Stimulated activated CD4-positive, alpha-beta T cell treated with anti-CD3 and anti-CD28 coated beads, Interleukin-12 subunit alpha, Interleukin-12 subunit beta, amount 100 ng/mL, for 24 hours (primary cell): ENCODE results near the gene SPOUT1.

Experiments used
- DNase-seq, 2 experiments: peaks; one replicate each; pipeline ENCODE4 v3.0.0-alpha.2; 2020; ENCODE audit warnings: low read depth in 2 of 2

SPOUT1 gene

DNA sequence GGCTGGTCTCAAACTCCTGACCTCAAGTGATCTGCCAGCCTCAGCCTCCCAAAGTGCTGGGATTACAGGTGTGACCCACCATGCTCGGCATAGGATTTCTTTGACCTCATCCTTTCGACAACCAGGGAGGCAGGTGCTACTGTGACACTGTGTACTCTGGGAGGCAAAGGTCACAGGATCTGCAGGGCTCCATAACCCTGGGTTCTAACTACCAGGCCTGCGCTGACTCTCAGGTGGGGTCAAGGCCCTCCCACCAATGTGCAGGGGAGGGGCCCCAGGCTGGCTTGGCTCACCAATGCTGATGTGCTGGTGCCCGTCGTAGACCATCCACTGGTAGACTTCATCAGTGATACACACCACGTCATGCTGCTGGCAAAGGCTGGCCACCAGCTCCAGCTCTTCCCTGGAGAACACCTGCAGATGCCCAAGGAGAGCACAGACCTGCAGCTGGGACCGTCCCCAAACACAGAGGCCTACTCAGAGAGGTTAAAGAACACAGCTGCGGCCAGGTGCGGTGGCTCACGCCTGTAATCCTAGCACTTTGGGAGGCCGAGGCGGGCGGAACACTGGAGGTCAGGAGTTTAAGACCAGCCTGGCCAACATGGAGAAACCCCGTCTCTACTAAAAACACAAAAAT lies 7.0 kb upstream of the SPOUT1 start:
- DNase-seq = no peak

- no peak for DNase-seq
Measured at GRCh38 chr9:128835246-128836210, 5.9 kb upstream of the SPOUT1 start.

GRCh38 chr9:128833696-128834095 lies 4.1 kb upstream of the SPOUT1 start:
- DNase-seq = no peak

DNA sequence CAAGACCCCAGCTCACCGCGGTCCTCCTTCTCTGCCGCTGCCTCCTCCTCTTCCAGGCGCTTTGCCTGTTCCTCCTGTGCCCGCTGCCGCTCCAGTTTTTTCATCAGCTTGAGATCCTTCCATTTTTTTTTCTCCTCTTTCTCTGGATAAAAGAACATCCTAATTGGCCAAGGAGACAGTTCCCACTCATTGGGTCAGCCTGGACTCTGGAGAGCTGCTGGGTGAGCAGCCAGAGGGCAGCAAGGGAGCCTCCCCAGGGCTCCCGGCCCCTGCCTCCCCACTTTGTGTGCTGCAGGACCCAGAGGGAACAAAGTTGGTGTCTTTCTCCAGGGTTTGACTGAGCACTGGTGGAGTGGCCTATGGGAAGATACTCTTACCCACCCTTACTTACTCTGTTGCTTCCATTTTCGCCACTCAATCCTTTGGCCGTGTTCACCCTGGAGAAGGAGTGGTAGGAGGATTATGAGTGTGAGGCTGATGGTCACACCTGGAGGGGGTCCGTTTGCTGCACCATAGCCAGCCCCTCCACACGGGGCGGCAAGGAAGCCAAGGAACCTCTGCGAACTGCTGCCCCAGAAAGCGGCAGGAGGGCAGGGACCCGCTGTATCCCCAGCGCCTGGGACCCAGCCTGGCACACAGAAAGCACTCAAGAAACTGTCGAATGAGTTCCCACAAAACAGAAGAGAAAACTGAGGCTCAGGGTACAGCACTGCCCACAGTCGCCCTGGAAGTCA lies 708 bp downstream of the SPOUT1 start:
- DNase-seq = no peak

DNA sequence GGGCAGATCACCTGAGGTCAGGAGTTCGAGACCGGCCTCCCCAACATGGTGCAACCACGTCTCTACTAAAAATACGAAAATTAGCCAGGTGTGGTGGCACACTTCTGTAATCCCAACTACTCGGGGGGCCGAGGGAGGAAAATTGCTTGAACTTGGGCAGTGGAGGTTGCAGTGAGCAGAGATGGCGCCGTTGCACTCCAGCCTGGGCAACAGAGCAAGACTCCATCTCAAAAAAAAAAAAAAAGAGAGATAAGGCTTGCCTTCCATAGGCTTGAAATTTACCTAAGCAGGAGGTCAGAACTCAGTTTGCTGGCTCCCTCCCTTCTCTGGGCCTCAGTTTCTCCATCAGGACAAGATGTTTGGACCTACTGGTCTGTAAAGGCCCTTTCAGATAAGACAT lies 1.3 kb downstream of the SPOUT1 start:
- no peak for DNase-seq

GRCh38 chr9:128825923-128826700 lies 3.5 kb downstream of the SPOUT1 start:
- no peak for DNase-seq

- DNase-seq = no peak
Measured at GRCh38 chr9:128824911-128825310, 4.7 kb downstream of the SPOUT1 start.

- DNase-seq = no peak
Measured at GRCh38 chr9:128823903-128824406, 5.6 kb downstream of the SPOUT1 start.

GRCh38 chr9:128823362-128823902 lies 6.2 kb downstream of the SPOUT1 start:
- DNase-seq = no peak

DNA sequence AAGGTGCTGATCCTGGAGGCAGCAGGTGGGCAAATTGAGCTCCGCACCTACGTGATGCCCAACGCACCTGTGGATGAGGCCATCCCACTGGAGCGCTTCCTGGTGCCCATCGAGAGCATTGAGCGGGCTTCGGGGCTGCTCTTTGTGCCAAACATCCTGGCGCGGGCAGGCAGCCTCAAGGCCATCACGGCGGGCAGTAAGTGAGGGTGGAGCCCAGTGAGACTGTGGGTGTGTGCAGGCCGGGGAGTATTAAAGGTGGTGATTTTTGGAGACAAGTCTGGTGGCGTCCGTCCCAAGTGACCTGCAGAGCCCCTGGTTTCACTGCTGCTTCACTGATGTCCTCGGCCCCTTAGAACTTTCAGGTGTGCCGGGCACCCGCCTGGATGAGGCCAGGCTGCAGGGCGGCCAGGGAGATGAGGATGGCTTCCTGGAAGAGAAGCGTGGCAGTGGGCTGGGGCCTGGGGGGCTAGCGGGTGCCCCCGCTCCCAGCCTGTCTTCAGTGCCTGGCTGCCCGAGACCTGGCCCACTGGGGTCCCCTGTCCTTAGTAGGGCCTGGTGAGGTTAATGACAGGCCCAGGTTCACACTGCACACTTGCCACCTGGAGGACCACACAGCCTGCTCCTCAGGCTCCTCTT lies 7.1 kb downstream of the SPOUT1 start:
- DNase-seq = no peak

DNA sequence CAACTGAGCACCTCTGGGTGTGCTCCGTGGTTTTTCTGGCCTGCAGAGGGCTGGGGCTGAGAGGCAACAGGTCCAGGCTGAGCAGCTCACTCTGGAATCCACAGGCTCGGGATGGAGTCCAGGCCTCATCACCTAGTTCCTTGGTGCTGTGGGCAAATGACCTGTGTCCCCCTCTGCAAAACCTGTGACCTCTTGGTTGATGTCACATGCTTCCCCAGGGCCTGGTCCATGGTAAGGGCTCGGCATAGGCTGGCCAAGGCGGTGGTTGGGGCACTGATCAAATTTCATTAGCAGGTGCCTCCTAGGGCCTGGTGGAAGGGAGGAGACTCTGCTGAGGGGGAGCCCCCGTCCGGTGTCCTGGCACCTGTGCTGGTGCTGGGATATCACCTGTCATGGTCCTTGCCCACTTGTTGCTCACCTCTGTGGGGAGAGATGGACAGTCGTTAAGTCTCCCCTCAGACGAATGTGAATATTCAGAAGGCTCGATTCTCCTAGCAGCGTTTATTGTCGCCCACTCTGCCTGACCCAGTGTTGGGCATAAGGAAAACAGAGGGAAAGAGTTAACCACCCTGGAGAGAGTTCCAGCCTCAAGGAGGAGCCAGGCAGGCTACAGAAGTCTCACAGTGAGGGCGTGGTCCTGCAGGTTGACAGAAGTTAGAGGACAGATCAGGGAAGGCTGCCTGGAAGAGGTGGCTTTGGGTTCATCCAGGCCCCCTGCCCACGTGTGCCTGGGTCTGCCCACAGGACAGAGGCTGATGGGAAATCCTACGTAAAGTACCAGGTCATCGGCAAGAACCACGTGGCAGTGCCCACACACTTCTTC lies 7.8 kb downstream of the SPOUT1 start:
- DNase-seq = no peak

- DNase-seq = no peak
Measured at GRCh38 chr9:128820665-128821583, 8.7 kb downstream of the SPOUT1 start.

DNA sequence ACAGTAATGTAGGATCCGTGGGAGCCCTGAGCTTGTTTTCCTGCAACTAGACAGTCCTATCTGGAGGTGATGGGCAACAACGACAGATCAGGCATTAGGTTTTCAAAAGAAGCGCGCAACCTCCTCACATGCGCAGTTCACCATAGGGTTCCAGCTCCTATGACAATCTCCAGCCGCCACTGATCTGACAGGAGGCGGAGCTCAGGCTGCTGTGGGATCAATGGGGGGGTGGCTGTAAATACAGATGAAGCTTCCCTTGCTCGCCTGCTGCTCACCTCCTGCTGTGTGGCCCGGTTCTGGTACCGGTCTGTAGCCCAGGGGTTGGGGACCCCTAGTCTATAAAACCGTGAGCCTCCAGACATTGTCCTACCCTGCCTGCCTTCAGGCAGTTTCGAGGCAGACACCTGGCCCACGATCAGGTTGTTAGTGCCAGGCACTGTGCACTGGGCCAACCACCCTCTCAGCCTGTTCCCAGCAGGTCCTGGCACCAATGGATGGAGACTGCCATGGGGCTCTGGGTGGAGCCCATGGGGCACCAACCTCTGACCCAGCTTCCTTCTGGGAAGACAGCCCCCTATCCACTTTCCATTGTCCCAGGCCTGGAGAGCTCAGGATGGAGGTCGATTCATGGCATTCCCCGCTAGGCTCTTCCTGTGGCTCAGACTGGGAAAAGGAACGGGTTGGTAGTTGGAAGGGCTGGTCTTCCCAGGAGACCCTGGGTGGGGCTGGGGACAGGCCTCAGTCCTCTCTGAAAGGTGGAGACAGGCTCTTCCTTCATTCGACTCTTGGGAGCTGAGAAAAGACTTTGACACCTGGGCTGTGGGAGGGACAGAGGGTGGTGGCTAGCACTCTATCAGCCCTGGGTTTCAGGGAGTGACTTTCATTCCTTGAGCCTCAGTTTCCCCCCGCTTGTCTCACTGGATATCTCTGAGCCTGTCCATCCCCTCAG lies 9.6 kb downstream of the SPOUT1 start:
- no peak for DNase-seq

- peak in 1 of 2 experiments; percentile 34 for DNase-seq
Measured at GRCh38 chr9:128818839-128819715, 10.5 kb downstream of the SPOUT1 start.

GRCh38 chr9:128818099-128818838 lies 11.3 kb downstream of the SPOUT1 start, which contains the start of gene ENDOG:
Gene ENDOG (plus strand): TSS chr9:128818500. CDS start chr9:128818685, 185 bp downstream.
- DNase-seq = peak; percentile 93 to 98

GRCh38 chr9:128810873-128811272 lies 18.7 kb downstream of the SPOUT1 start:
- no peak for DNase-seq
